Tibial nerve (tissue), 4 donors: Measurements from ENCODE around the gene AGRP. TPM values are rescaled to one million over a fixed set of nuclear protein-coding genes. Genes with fewer than 3 reads are reported as not detected.
A peak's percentile ranks its signal among the peaks of the same experiment; 100 is the strongest.

ENCODE experiments used
- DNase-seq, 2 donors: peaks; one replicate each; pipeline ENCODE4 v3.0.0-alpha.2; 2019; ENCODE audit warnings: low spot score in 2 of 2
- H3K27ac ChIP-seq, 4 donors: fragments of 200-600 bp; sonication (generic) in 3 of 4; one replicate each; pipeline ENCODE4 v1.5.1; 2017 to 2019; ENCODE audit warnings: mild to moderate bottlenecking in 1 of 4
- H3K27me3 ChIP-seq, 2 donors: fragments of 200-600 bp; sonication (generic) in 1 of 2; one replicate each; pipeline versions ENCODE4 v1.5.1 to v1.6.0; 2017 to 2019
- H3K36me3 ChIP-seq, 3 donors: fragments of 200-600 bp; sonication (generic); one replicate each; pipeline ENCODE4 v1.5.1; 2018 to 2019
- H3K4me1 ChIP-seq, 4 donors: fragments of 200-600 bp; sonication (generic) in 3 of 4; one replicate each; pipeline ENCODE4 v1.5.1; 2017 to 2019
- H3K4me3 ChIP-seq, 4 donors: fragments of 200-600 bp; sonication (generic) in 3 of 4; one replicate each; pipeline ENCODE4 v1.5.1; 2017 to 2019; ENCODE audit warnings: mild to moderate bottlenecking in 1 of 4, moderate library complexity in 1 of 4
- H3K9me3 ChIP-seq, 4 donors: fragments of 200-600 bp; sonication (generic) in 3 of 4; one replicate each; pipeline ENCODE4 v1.5.1; 2017 to 2019
- EP300 ChIP-seq, 2 donors: sonication (generic); formaldehyde crosslinking; IDR thresholded peaks; one replicate each; pipeline ENCODE4 v1.6.1; 2017; ENCODE audit warnings: antibody characterized with exemption in 2 of 2, mild to moderate bottlenecking in 1 of 2
- POLR2A ChIP-seq, 2 donors: fragments of 450-650 bp; IDR thresholded peaks; one replicate each; pipeline ENCODE4 v1.6.1; 2017; ENCODE audit warnings: antibody characterized with exemption in 2 of 2, mild to moderate bottlenecking in 2 of 2, moderate library complexity in 2 of 2
- WGBS, 2 donors: methylation state at CpG; one replicate each; pipeline ENCODE4 v1.1.5; 2018; 5-methylcytosine and 5-hydroxymethylcytosine counted together
- total RNA-seq, 4 donors: library from RNA; depleted of rRNA; stranded (reverse); fragments of >200 nt; gene quantifications; one replicate each; pipeline ENCODE4 v1.1.0, GENCODE V29; 2016
- TF ChIP-seq, protein P1 (sequence below), 5 experiments: fragments of 200-600 bp in 3 of 5; fragments of 450-650 bp in 2 of 5; sonication (generic) in 3 of 5; IDR thresholded peaks; one replicate each; pipeline ENCODE4 v1.5.1; 2016 to 2019; ENCODE audit warnings: antibody characterized with exemption in 5 of 5, mild to moderate bottlenecking in 3 of 5, moderate library complexity in 2 of 5

The AGRP gene
- total RNA-seq, 4 donors from 2014 or later, result not detected

DNA sequence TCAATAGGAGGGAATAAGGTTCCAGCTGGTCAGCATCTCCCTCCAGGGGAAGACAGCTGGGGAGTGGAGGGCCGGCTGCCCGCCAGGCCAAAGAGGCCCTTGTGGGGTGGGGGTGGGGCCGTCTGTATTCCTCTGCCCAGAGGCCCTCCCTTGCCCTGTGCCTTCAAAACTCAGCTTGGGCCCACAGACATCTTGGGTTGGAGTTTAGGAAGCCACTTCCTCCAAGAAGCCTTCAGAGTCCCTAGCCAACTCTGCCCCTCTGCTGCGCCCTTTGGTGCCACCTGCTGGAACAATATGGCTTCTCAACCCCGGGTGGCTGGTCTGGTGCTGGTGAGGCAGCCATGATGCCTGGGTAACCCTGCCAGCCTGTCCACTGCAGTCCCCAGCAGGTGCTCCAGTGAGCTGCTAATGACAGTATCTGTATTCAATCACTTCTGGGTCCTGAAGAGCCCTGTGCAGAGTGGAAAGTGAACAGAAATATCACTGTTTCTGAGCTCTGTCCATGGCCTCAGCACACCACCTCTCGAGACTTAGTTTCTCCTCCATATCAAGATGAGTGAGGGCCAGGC lies 35.8 kb downstream of the AGRP start:
- Histone ChIP-seq H3K36me3 (peaks cover 0 to 43% (median 2%) of the 10 kb centered on the region in 3 donors), H3K27ac (peak overlapping the region in 1 of 4 donors; percentile 42), H3K4me1 (peaks cover 0 to 88% (median 51%) of the 10 kb centered on the region in 4 donors), H3K9me3 (no peaks in the 10 kb centered on the region), H3K4me3 (no peak overlapping the region), H3K27me3 (no peaks in the 10 kb centered on the region)
- 38 to 53% methylated on average over 6 of the region's 6 CpGs for WGBS, 2 donors
- TF ChIP-seq, protein P1, sequence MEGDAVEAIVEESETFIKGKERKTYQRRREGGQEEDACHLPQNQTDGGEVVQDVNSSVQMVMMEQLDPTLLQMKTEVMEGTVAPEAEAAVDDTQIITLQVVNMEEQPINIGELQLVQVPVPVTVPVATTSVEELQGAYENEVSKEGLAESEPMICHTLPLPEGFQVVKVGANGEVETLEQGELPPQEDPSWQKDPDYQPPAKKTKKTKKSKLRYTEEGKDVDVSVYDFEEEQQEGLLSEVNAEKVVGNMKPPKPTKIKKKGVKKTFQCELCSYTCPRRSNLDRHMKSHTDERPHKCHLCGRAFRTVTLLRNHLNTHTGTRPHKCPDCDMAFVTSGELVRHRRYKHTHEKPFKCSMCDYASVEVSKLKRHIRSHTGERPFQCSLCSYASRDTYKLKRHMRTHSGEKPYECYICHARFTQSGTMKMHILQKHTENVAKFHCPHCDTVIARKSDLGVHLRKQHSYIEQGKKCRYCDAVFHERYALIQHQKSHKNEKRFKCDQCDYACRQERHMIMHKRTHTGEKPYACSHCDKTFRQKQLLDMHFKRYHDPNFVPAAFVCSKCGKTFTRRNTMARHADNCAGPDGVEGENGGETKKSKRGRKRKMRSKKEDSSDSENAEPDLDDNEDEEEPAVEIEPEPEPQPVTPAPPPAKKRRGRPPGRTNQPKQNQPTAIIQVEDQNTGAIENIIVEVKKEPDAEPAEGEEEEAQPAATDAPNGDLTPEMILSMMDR (IDR thresholded peaks at IDR 0.05), result peak in 3 of 5 experiments; percentile 15 to 32 (median 27)
- no peak for TF ChIP-seq EP300 (IDR thresholded peaks at IDR 0.05)
- TF ChIP-seq POLR2A (IDR thresholded peaks at IDR 0.05), result no peak
- DNase-seq, result no peak

DNA sequence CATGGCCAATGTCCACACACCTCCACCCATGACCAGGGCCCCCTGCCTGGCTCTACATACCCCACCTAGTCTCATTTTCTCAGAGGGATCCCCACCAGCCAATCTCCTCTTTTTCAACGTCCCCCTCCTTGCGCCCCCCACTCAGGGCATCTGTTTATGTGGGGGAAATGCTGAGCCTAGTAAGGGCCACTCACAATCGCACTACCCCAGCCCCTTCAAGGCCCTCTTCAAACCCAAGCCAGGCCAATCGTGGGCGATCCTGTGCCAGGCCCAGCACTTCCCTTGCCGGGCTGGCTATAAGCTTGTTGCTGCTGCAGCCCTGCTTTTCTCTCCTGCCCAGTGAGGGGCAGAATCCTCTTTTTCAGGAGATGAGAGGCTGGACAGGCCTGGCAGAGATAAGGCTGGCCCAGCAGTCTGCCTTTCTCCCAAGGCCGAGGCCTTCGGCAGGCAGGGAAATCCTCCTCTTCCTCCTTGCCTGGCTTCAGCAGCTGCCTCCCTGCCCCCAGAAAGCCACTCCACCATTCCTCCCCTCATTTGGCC lies 36.3 kb downstream of the AGRP start:
- Histone ChIP-seq H3K36me3 (peaks cover 0 to 39% (median 3%) of the 10 kb centered on the region in 3 donors), H3K27ac (peak overlapping the region in 2 of 4 donors; percentile 13 to 42), H3K9me3 (no peaks in the 10 kb centered on the region), H3K4me3 (no peak overlapping the region), H3K4me1 (peaks cover 0 to 89% (median 52%) of the 10 kb centered on the region in 4 donors), H3K27me3 (no peaks in the 10 kb centered on the region)
- DNase-seq, result no peak
- 50 to 87% methylated on average over 6 to 8 of the region's 8 CpGs for WGBS, 2 donors
- TF ChIP-seq, protein P1 (IDR thresholded peaks at IDR 0.05), result no peak
- TF ChIP-seq POLR2A (IDR thresholded peaks at IDR 0.05), result no peak
- no peak for TF ChIP-seq EP300 (IDR thresholded peaks at IDR 0.05)

DNA sequence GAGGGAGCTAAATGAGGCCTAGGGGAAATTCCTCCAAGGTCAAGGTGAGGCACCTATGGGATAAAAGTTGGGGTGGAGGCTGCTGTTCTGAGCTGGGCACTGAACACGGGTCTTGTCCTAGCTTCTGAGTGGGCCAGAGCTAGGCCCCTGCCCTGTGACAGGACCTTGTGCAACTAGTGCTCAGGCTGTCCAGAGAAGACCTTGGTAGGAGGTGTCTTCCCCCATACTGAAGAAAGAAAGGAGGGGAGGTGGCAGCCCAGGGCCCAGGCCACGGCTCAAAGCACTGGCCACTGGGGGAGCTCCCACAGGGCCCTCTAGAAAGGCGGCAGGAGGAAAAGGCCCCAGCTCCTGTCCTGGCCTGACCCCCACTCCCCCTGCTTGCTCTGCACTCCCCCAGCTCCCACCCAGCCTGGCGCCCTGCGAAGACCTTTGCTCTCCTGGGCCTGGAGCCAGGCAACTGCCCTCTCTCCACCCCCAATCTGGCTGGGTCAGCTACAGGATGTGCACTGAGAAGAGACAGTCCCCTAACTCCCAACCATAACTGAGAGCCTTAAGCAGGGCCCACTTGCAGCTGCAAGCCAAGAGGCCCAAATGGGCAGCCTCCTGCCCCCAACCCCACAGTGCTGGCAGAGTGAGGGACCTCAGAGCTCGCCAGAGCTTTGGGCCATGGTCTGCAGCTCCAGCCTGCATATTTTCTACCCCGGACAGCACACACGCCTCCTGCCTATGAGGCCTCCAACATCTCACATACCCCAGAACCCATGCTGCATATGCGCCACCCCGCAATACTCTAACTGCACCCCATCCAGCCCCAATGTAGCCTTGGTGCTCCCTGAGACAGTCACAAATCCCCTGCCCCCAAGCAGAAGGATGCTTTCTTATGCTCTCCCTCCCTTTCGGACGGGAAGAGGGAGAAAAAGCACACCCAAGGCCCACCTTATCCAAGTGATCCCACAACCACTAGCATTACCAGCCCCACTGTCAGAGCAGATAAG lies 37.1 kb downstream of the AGRP start:
- Histone ChIP-seq H3K4me1 (peaks cover 0 to 84% (median 48%) of the 10 kb centered on the region in 4 donors), H3K27ac (peak overlapping the region in 3 of 4 donors; percentile 13 to 70 (median 50)), H3K27me3 (no peaks in the 10 kb centered on the region), H3K4me3 (no peak overlapping the region), H3K9me3 (no peaks in the 10 kb centered on the region), H3K36me3 (peaks cover 0 to 34% (median 3%) of the 10 kb centered on the region in 3 donors)
- no peak for DNase-seq
- WGBS, 2 donors, result 39 to 60% methylated on average over 9 to 12 of the region's 12 CpGs
- no peak for TF ChIP-seq EP300 (IDR thresholded peaks at IDR 0.05)
- TF ChIP-seq, protein P1 (IDR thresholded peaks at IDR 0.05), result no peak
- TF ChIP-seq POLR2A (IDR thresholded peaks at IDR 0.05), result no peak

DNA sequence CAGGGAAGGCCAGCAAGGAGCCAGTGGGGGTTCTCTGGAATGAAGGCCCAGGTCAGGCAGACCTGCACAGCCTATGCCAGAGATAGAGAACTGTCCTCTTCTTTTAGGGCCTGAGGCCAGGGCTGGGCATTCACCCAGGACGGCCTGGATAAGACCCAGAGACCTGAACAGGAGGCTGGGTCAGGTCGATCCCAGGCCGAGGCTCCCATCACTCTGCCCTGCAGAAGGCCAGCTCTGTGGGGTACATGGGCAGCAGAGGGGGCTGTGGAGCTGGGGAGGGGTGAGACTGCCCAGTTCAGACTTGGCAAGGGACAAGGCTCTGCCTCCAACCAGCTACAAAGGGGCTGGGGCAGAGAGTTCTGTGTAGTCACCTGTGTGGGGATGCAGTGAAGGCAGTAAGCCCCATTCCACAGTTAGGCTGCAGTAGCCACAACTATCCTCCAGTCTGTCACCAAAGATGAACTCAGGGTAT lies 37.9 kb downstream of the AGRP start:
- Histone ChIP-seq H3K36me3 (peaks cover 0 to 33% (median 3%) of the 10 kb centered on the region in 3 donors), H3K4me3 (no peak overlapping the region), H3K9me3 (no peaks in the 10 kb centered on the region), H3K4me1 (peaks cover 0 to 77% (median 45%) of the 10 kb centered on the region in 4 donors), H3K27me3 (no peaks in the 10 kb centered on the region), H3K27ac (peak overlapping the region in 3 of 4 donors; percentile 13 to 70 (median 50))
- WGBS, 2 donors, result 51 to 54% methylated on average over 3 of the region's 3 CpGs
- TF ChIP-seq EP300 (IDR thresholded peaks at IDR 0.05) (no peak), POLR2A (IDR thresholded peaks at IDR 0.05) (no peak)
- TF ChIP-seq, protein P1 (IDR thresholded peaks at IDR 0.05), result no peak
- no peak for DNase-seq
